IPS DF 6.9 (cell line): ENCODE results near the gene SLC35B1.

Experiments
- DNase-seq: peaks from one replicate; pipeline ENCODE4 v3.0.0-alpha.2; 2013; ENCODE audit warnings: low read depth, low spot score
- H3K27ac ChIP-seq: one replicate; pipeline ENCODE4 v1.5.1; 2013; ENCODE audit warnings: low read length, control low read depth
- H3K27me3 ChIP-seq: 2 replicates; pipeline ENCODE4 v1.6.1; 2013; ENCODE audit warnings: mild to moderate bottlenecking, low read length; ENCODE audit not compliant: control insufficient read depth, insufficient read depth
- H3K36me3 ChIP-seq: 2 replicates; pipeline ENCODE4 v1.6.1; 2013; ENCODE audit warnings: low read length; ENCODE audit not compliant: control insufficient read depth, insufficient read depth
- H3K4me1 ChIP-seq: 2 replicates; pipeline ENCODE4 v1.6.1; 2013; ENCODE audit warnings: low read length; ENCODE audit not compliant: control insufficient read depth, insufficient read depth
- H3K4me3 ChIP-seq: 2 replicates; pipeline ENCODE4 v1.5.1; 2013; ENCODE audit warnings: mild to moderate bottlenecking, low read length
- H3K9me3 ChIP-seq: 2 replicates; pipeline ENCODE4 v1.6.1; 2013; ENCODE audit warnings: low read length, inconsistent platforms; ENCODE audit not compliant: control insufficient read depth, insufficient read depth
- WGBS: extraction: QIAGEN DNeasy Blood & Tissue Kit; methylation state at CpG from one replicate; pipeline ENCODE4 v1.1.7; 2013; ENCODE audit warnings: mixed read lengths, missing lambda C conversion rate; ENCODE audit not compliant: insufficient read length, insufficient coverage; 5-methylcytosine and 5-hydroxymethylcytosine counted together

The SLC35B1 gene

GRCh38 chr17:49747632-49748031 is 39.9 kb upstream of the SLC35B1 start:
- Histone ChIP-seq H3K9me3 (no peaks in the 10 kb centered on the region), H3K36me3 (peaks cover 5% of the 10 kb centered on the region; the same call in 1 of the 2 replicates), H3K4me3 (no peak overlapping the region), H3K27ac (no peak overlapping the region), H3K27me3 (no peaks in the 10 kb centered on the region), H3K4me1 (peaks cover 1% of the 10 kb centered on the region; the same call in 1 of the 2 replicates)
- WGBS: no CpG with 5 or more reads among the region's 1 CpG
- no peak for DNase-seq

- Histone ChIP-seq H3K27ac (no peak overlapping the region), H3K36me3 (peaks cover 5% of the 10 kb centered on the region; the same call in 1 of the 2 replicates), H3K4me3 (no peak overlapping the region), H3K9me3 (no peaks in the 10 kb centered on the region), H3K4me1 (peaks cover 1% of the 10 kb centered on the region; the same call in 1 of the 2 replicates), H3K27me3 (no peaks in the 10 kb centered on the region)
- no peak for DNase-seq
- WGBS: no CpG with 5 or more reads among the region's 5 CpGs
Observed at GRCh38 chr17:49746791-49747490, 39.2 kb upstream of the SLC35B1 start.

GRCh38 chr17:49745175-49746139 is 37.7 kb upstream of the SLC35B1 start:
- DNase-seq: no peak
- H3K27me3 ChIP-seq: no peaks in the 10 kb centered on the region
- no peak overlapping the region for H3K4me3 ChIP-seq
- no CpG with 5 or more reads among the region's 1 CpG for WGBS
- no peak overlapping the region for H3K27ac ChIP-seq
- peaks cover 5% of the 10 kb centered on the region; the same call in 1 of the 2 replicates for H3K36me3 ChIP-seq
- H3K4me1 ChIP-seq: peaks cover 1% of the 10 kb centered on the region; the same call in 1 of the 2 replicates
- no peaks in the 10 kb centered on the region for H3K9me3 ChIP-seq

- H3K36me3 ChIP-seq: peaks cover 2% of the 10 kb centered on the region; the same call in 1 of the 2 replicates
- H3K4me3 ChIP-seq: no peak overlapping the region
- H3K27ac ChIP-seq: no peak overlapping the region
- H3K4me1 ChIP-seq: peaks cover 1% of the 10 kb centered on the region; the same call in 1 of the 2 replicates
- no CpG with 5 or more reads among the region's 1 CpG for WGBS
- H3K9me3 ChIP-seq: no peaks in the 10 kb centered on the region
- DNase-seq: no peak
- no peaks in the 10 kb centered on the region for H3K27me3 ChIP-seq
Observed at GRCh38 chr17:49742166-49742638, 34.4 kb upstream of the SLC35B1 start.

- WGBS: no CpG with 5 or more reads among the region's 3 CpGs
- Histone ChIP-seq H3K27ac (no peak overlapping the region), H3K4me1 (no peaks in the 10 kb centered on the region), H3K4me3 (no peak overlapping the region), H3K36me3 (no peaks in the 10 kb centered on the region), H3K27me3 (no peaks in the 10 kb centered on the region), H3K9me3 (no peaks in the 10 kb centered on the region)
- DNase-seq: no peak
Observed at GRCh38 chr17:49741692-49742076, 33.9 kb upstream of the SLC35B1 start.

GRCh38 chr17:49741009-49741691 is 33.4 kb upstream of the SLC35B1 start:
- Histone ChIP-seq H3K27me3 (no peaks in the 10 kb centered on the region), H3K36me3 (no peaks in the 10 kb centered on the region), H3K9me3 (no peaks in the 10 kb centered on the region), H3K4me1 (no peaks in the 10 kb centered on the region), H3K4me3 (no peak overlapping the region), H3K27ac (no peak overlapping the region)
- no CpG with 5 or more reads among the region's 5 CpGs for WGBS
- DNase-seq: no peak

- no peaks in the 10 kb centered on the region for H3K36me3 ChIP-seq
- H3K9me3 ChIP-seq: no peaks in the 10 kb centered on the region
- DNase-seq: no peak
- WGBS: no CpG with 5 or more reads among the region's 7 CpGs
- no peak overlapping the region for H3K27ac ChIP-seq
- H3K4me3 ChIP-seq: no peak overlapping the region
- no peaks in the 10 kb centered on the region for H3K27me3 ChIP-seq
- H3K4me1 ChIP-seq: no peaks in the 10 kb centered on the region
Observed at GRCh38 chr17:49739641-49740271, 32.0 kb upstream of the SLC35B1 start.

GRCh38 chr17:49738456-49739163 is 30.8 kb upstream of the SLC35B1 start:
- WGBS: no CpG with 5 or more reads among the region's 5 CpGs
- Histone ChIP-seq H3K4me3 (no peak overlapping the region), H3K9me3 (no peaks in the 10 kb centered on the region), H3K27me3 (no peaks in the 10 kb centered on the region), H3K36me3 (no peaks in the 10 kb centered on the region), H3K4me1 (no peaks in the 10 kb centered on the region), H3K27ac (no peak overlapping the region)
- DNase-seq: no peak

GRCh38 chr17:49734515-49735490 is 27.0 kb upstream of the SLC35B1 start:
- Histone ChIP-seq H3K4me3 (no peak overlapping the region), H3K9me3 (no peaks in the 10 kb centered on the region), H3K4me1 (no peaks in the 10 kb centered on the region), H3K27me3 (no peaks in the 10 kb centered on the region), H3K27ac (no peak overlapping the region), H3K36me3 (peaks cover 4% of the 10 kb centered on the region; the same call in 1 of the 2 replicates)
- no CpG with 5 or more reads among the region's 13 CpGs for WGBS
- DNase-seq: no peak
